ENCODE measurements around the gene C6orf136. TPM values are rescaled to one million over a fixed set of nuclear protein-coding genes. Genes with fewer than 3 reads are reported as not detected.

The C6orf136 gene
- total and polyA plus RNA-seq, 9 of the 15 experiments (the other 6 are each of a cell fraction or from before 2014, with no cell fraction given): 14.1 to 63.1 (median 18.4) TPM

DNA sequence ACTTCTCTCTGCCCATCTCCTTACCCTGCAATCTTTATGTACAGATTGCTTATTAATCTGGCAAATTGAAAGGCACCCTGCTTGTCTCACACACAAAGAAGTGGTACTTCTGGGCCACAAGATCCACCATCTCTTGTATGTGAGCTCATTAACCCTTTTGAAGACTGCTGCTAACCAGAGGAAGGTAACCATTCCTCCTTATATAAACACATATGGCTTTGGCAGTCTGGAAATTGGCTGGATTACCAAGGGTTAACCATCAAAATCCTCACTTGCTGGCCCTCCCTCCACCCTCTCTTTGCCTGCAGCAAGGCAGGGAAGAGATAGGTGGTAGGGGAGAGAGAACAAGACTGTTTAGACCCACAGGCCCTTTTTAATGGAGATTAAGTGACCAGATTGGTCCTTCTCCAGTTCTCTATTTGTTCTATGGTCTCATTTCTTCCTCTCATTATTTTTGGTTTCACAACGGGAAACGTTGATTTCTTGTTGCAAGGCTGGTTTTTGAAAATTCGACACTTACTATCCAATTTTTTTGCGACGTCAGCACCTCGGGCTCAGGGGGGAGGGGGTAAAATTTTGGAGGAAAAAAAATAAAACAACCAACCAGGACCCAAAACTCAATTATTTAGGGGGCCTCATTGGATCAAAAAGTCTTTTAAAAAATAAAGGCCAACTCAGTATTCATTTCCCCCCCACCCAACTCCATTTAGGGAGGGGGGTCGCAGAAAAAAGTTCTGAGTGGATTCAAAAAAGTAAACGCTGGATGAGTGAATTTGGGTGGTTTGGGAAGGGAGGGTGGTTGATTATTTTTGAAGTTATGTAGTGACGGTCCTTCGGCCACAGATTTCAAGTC is 30.7 kb upstream of the C6orf136 start (continued):
- TF ChIP-seq, protein P1, sequence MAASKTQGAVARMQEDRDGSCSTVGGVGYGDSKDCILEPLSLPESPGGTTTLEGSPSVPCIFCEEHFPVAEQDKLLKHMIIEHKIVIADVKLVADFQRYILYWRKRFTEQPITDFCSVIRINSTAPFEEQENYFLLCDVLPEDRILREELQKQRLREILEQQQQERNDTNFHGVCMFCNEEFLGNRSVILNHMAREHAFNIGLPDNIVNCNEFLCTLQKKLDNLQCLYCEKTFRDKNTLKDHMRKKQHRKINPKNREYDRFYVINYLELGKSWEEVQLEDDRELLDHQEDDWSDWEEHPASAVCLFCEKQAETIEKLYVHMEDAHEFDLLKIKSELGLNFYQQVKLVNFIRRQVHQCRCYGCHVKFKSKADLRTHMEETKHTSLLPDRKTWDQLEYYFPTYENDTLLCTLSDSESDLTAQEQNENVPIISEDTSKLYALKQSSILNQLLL (CRISPR knock-in tag; IDR thresholded peaks at IDR 0.05; ENCODE audit: borderline replicate concordance): no peak
- no peak; a peak in 2 of 4 replicates for TF ChIP-seq TEAD1 (CRISPR knock-in tag; IDR thresholded peaks at IDR 0.05)
- TF ChIP-seq, protein P2, sequence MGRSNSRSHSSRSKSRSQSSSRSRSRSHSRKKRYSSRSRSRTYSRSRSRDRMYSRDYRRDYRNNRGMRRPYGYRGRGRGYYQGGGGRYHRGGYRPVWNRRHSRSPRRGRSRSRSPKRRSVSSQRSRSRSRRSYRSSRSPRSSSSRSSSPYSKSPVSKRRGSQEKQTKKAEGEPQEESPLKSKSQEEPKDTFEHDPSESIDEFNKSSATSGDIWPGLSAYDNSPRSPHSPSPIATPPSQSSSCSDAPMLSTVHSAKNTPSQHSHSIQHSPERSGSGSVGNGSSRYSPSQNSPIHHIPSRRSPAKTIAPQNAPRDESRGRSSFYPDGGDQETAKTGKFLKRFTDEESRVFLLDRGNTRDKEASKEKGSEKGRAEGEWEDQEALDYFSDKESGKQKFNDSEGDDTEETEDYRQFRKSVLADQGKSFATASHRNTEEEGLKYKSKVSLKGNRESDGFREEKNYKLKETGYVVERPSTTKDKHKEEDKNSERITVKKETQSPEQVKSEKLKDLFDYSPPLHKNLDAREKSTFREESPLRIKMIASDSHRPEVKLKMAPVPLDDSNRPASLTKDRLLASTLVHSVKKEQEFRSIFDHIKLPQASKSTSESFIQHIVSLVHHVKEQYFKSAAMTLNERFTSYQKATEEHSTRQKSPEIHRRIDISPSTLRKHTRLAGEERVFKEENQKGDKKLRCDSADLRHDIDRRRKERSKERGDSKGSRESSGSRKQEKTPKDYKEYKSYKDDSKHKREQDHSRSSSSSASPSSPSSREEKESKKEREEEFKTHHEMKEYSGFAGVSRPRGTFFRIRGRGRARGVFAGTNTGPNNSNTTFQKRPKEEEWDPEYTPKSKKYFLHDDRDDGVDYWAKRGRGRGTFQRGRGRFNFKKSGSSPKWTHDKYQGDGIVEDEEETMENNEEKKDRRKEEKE (IDR thresholded peaks at IDR 0.05; ENCODE audit: borderline replicate concordance in 1 of 2, control insufficient read depth in 1 of 2, low read depth in 2 of 2, low read length in 1 of 2): peak in 1 of 2 experiments; percentile 65; a peak in 2 of 4 replicates
- TF ChIP-seq, protein P3, sequence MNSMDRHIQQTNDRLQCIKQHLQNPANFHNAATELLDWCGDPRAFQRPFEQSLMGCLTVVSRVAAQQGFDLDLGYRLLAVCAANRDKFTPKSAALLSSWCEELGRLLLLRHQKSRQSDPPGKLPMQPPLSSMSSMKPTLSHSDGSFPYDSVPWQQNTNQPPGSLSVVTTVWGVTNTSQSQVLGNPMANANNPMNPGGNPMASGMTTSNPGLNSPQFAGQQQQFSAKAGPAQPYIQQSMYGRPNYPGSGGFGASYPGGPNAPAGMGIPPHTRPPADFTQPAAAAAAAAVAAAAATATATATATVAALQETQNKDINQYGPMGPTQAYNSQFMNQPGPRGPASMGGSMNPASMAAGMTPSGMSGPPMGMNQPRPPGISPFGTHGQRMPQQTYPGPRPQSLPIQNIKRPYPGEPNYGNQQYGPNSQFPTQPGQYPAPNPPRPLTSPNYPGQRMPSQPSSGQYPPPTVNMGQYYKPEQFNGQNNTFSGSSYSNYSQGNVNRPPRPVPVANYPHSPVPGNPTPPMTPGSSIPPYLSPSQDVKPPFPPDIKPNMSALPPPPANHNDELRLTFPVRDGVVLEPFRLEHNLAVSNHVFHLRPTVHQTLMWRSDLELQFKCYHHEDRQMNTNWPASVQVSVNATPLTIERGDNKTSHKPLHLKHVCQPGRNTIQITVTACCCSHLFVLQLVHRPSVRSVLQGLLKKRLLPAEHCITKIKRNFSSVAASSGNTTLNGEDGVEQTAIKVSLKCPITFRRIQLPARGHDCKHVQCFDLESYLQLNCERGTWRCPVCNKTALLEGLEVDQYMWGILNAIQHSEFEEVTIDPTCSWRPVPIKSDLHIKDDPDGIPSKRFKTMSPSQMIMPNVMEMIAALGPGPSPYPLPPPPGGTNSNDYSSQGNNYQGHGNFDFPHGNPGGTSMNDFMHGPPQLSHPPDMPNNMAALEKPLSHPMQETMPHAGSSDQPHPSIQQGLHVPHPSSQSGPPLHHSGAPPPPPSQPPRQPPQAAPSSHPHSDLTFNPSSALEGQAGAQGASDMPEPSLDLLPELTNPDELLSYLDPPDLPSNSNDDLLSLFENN (IDR thresholded peaks at IDR 0.05; ENCODE audit: low read depth in 2 of 2, low read length in 2 of 2): peak in 1 of 2 experiments; percentile 26; a peak in 1 of 4 replicates
- TF ChIP-seq, protein P4, sequence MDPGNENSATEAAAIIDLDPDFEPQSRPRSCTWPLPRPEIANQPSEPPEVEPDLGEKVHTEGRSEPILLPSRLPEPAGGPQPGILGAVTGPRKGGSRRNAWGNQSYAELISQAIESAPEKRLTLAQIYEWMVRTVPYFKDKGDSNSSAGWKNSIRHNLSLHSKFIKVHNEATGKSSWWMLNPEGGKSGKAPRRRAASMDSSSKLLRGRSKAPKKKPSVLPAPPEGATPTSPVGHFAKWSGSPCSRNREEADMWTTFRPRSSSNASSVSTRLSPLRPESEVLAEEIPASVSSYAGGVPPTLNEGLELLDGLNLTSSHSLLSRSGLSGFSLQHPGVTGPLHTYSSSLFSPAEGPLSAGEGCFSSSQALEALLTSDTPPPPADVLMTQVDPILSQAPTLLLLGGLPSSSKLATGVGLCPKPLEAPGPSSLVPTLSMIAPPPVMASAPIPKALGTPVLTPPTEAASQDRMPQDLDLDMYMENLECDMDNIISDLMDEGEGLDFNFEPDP (CRISPR knock-in tag; IDR thresholded peaks at IDR 0.05): no peak
- TF ChIP-seq ARNT (IDR thresholded peaks at IDR 0.05): peak in 1 of 2 experiments; percentile 18; a peak in 1 of 4 replicates
- TF ChIP-seq, protein P5, sequence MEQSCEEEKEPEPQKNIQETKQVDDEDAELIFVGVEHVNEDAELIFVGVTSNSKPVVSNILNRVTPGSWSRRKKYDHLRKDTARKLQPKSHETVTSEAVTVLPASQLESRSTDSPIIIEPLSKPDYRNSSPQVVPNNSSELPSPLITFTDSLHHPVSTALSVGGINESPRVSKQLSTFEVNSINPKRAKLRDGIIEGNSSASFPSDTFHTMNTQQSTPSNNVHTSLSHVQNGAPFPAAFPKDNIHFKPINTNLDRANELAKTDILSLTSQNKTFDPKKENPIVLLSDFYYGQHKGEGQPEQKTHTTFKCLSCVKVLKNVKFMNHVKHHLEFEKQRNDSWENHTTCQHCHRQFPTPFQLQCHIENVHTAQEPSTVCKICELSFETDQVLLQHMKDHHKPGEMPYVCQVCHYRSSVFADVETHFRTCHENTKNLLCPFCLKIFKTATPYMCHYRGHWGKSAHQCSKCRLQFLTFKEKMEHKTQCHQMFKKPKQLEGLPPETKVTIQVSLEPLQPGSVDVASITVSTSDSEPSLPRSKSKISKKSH (CRISPR knock-in tag; IDR thresholded peaks at IDR 0.05): no peak
- TF ChIP-seq NFIX (CRISPR knock-in tag; IDR thresholded peaks at IDR 0.05; ENCODE audit: low read depth): no peak
- TF ChIP-seq SMARCC2 (IDR thresholded peaks at IDR 0.05; ENCODE audit: low read depth): no peak
- 0 out of 2 replicates have a peak, but pooled peaks have one; percentile 6 for TF ChIP-seq MEF2D (tag; conservative IDR thresholded peaks at IDR 0.05; ENCODE audit: low read depth)
- TF ChIP-seq, protein P6, sequence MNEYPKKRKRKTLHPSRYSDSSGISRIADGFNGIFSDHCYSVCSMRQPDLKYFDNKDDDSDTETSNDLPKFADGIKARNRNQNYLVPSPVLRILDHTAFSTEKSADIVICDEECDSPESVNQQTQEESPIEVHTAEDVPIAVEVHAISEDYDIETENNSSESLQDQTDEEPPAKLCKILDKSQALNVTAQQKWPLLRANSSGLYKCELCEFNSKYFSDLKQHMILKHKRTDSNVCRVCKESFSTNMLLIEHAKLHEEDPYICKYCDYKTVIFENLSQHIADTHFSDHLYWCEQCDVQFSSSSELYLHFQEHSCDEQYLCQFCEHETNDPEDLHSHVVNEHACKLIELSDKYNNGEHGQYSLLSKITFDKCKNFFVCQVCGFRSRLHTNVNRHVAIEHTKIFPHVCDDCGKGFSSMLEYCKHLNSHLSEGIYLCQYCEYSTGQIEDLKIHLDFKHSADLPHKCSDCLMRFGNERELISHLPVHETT (CRISPR knock-in tag; conservative IDR thresholded peaks at IDR 0.05 in 1 of 2, IDR thresholded peaks at IDR 0.05 in 1 of 2): peak in 1 of 2 experiments; percentile 61; a peak in 1 of 4 replicates

Measured in K562 (cell line).